Measurements from ENCODE around the gene IQCE.
A peak's percentile ranks its signal among the peaks of the same experiment; 100 is the strongest.
"Not testable (repeated sequence)": the region's sequence is repeated elsewhere in the genome, so short reads cannot be mapped to it uniquely, and the experiment has no call there.

Gene IQCE

DNA sequence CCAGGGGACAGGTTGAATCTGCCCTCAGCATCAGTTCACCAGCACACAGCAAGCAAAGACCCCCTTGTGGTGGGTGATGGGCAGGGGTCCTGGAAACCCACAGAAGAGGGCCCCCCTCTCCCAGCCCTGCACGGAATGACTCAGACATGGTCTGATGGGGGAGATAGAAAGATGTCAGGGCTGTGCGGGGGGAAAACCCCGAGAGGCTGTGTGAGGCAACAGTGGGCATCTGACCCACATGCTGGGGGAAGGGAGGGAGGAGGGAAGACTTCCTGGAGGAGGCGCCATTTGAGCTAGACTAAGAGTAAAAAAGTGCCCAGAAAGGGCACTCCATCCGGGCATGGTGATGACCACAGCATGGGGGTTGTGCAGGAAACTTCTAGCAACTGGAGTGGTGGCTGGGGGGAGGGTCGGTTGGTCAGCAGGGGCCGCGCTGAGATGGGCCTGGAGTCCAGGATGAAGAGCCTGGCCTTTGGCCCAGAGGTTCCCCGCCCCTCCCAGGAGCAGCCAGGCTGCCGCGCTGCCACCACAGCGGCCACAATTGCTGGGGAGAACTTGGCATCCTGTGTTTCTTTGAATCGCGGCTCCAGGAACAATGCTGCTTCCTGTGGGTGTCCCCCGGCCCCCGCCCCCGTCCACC is 36.7 kb upstream of the IQCE start:
- DNase-seq (ENCODE audit: low spot score): no peak

DNA sequence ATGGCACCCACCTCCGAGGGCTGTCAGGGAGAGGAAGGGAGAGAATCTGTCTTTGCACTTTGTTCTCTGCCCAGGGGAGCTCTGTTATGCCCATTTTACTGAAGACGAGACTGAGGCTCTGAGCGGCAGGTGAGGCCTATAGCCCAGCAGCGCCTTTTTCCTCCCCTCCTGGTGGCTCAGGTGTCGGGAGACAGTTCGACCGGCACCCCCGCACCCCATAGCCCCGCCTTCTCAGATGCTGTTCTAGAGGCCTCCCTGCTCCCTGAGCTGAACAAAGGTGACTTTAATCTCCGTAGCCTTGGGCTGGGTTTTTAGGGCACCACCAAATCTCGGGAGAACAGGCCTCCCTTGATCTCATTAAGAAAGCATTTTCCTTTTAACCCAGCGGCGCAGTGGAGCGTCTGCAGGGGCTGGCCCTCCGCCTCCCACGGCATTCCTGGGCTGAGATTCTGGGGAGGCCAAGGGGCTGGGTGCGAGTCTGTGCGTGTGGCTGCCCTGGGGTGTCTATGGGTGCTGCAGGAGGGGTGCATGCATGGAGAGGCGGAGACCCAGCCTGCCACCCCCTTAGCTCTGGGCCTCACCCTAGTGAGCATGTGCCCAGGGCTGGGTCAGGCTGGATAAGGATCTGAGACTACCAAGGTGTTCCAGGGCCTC is 35.9 kb upstream of the IQCE start:
- peak; percentile 67 for DNase-seq (ENCODE audit: low spot score)

GRCh38 chr7:2523461-2523936 is 35.3 kb upstream of the IQCE start:
- no peak for DNase-seq (ENCODE audit: low spot score)

DNA sequence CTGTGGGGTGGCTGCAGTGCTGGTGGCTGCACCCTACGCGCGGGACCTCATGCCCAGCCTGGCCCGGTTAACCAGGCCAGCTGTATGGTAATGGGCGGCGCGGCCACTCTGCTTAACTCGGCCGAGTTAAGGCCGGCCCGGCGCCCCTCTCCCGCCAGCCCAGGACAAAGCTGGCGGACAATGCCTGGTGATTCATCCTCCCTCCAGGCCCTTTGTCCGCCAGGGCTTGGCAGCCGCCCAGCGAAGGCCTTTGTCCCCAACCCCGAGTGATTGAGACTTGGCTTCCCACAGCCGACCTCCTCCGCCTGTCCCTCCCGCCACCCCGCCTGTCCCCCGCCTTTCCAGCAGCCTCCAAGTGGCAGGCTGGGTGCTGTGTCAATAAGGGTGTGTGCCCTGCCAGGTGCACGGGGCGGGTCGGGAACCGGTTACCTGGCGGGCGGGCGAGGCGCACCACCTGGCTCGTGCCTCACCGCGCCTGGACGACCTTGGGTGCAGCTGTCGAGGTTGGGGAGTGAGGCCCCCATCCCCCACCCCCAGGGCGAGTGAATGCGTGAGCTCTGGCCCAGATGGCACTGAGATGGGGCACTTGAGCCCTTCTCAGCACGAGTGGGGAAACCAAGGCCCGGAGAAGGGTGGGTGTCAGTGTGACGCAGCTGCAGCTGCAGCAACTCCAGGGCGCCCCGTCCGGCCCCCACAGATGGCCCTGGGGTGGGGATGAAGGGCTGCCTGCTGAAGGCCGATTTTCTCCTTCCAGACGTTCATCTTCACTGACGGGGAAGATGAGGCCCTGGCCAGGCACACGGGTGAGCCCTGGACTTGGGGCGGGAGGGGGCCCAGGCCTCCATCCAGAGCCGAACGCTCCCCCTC is 34.6 kb upstream of the IQCE start:
- peak; percentile 84 for DNase-seq (ENCODE audit: low spot score)

DNA sequence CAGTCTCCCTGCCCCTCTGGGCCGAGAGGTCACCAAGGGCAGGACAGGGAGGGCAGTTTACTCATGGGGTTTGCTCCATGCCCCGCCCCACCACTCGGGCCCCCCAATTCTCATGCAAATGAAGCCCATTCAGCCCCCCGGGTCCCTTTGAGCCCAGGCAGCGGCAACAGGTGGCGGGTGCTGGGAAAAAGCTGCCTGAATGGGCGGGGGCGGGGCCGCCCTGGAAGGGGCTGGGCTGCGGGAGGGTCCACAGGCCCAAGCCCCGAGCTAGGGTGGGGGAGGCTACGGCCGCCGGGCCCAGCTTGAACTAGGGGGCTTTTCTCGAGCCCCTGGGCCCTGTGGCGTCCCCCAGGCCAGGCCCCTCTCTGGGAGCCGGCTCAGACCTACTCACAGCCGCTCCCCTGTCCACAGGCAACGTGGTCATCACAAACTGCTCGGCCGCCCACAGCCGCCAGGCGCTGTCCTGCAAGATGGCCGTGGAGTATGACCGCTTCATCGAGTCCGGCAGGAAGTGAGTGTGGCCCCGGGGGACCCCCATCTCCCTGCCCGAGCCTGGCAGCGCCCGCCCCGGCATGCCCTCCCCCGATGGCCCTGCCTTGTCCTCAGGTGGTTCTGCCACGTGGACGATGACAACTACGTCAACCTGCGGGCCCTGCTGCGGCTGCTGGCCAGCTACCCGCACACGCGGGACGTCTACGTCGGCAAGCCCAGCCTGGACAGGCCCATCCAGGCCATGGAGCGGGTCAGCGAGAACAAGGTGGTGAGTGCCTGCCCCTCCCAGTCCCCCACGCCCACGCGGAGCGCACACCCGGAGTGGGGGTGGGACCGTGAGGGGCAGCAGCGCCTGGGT is 33.7 kb upstream of the IQCE start:
- DNase-seq (ENCODE audit: low spot score): no peak

GRCh38 chr7:2525658-2526630 is 32.8 kb upstream of the IQCE start:
- no peak for DNase-seq (ENCODE audit: low spot score)

DNA sequence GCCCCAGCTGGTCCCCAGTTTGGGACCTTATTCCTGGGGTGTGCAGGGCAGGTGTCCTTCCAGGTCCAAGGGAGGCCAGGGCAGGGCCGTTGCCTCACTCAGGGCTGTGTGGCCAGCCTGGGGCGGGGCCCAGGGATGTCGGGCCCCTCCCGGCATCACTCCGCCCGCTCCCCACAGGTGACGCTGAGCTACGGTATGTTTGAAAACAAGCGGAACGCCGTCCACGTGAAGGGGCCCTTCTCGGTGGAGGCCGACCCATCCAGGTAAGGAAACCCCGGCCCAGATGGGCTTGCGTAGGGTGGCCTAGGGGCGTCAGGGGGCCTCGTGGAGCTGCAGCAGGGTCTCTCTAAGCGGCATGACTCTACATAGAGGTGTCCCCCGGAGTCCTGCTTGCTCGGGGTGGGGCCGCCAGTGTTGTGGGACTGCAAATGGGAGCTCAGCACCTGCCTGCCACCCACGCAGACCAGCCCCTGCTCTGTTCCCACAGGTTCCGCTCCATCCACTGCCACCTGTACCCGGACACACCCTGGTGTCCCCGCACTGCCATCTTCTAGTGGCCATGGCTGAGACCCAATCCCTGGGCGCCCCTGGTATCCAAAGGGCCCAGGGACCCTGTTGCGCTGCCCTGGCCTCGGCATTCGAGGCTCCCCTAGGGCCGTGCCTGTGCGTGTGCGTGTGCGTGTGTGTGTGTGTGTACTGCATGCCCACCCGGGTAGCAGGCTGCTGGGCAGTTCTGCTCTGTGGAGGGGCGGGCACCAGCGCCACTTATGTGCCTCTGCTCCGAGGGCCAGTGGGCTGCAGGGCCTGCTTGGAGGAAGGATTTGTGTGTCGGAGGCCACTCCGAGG is 31.9 kb upstream of the IQCE start:
- no peak for DNase-seq (ENCODE audit: low spot score)

DNA sequence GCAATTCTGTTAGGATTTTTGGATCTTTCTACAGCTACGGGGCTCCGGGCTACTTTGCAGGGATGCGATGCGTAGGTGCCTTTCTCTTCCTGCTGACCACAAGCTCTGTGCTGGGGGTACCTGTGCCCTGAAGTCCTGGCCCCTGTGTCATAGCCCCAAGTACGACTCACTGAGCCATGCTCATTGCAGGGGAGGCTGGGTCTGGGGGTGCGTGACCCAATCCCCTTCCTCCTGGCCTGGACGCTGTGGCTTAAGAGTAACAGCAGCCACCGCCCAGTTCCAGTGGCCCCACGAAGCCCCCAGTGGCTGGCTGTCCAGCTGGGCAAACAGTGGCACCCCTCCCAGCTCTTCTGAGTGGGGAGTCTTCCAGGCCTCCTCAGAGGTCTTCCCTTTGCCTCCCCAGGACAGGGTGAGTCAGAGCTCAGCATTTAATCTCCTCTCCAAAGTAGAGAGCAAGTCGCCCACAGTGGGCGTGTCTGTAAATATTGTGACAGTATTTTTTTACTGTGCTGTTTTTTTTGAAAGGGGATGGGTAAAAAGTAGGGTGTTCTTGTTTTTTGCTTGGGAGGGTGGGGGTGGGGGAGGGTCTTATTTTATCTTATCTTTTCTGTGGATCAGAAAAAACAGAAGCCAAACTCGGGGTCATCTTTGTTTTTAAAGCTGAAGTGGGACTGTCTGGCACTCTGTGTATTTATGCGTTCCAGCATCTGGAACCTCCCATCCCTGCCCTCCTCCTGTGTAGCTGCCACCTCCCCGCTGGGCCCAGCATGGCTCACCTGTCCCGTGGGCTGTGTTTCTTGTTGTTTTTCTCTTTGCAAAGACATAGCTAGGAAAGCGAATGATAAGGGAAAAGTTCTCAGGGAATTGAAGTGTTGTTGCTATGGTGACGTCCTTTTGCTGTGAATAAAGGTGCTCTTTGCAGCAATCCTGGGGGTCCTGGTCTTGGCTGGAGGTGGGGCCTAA is 31.0 kb upstream of the IQCE start:
- peak; percentile 80 for DNase-seq (ENCODE audit: low spot score)

- DNase-seq (ENCODE audit: low spot score): no peak
Measured at GRCh38 chr7:2528481-2529095, 30.2 kb upstream of the IQCE start.

DNA sequence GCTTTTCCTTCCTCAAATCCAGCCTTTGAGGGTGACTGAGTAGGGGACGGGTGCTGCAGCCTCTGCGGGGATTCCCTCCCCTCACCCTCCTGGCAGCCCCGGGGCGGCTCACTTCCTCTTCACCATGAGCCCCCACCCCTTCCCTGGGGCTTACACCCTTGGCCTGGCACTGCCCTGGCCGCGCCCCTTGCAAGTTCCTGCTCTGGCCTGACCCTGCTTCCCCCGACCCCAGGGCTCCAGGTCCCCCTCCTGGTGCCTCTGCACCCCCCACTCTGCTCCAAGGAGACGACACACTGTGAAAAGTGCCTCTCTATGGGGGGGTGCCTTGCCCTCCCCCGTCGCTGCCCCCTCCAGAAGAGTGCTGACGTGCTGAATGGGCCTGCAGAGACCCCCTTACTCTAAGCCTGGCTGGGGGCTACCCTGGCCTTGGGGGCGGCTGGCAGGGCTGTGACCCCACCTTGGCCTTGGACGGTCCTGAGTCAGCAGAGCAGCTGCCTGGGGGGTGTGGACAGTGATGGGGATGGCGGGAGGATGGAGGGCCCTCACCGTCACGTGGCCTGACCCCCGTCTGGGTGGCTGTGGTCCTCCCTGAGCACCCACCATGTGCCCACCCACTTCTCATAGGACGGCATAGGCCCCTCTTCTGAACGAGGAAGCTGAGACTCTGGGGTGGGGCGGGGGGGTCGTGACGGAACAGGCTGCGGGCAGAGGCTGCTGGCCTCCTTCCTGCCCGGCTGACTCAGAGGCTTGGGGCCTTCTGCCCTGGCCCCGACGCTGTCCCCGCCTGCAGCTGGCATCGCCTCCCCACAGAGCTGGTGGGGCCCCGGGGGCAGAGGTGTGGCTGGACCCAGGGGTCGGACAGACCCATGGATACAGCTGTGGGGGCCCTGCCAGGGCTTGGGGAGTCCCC is 29.4 kb upstream of the IQCE start:
- no peak for DNase-seq (ENCODE audit: low spot score)

GRCh38 chr7:2530071-2530987 is 28.4 kb upstream of the IQCE start:
- no peak for DNase-seq (ENCODE audit: low spot score)

DNA sequence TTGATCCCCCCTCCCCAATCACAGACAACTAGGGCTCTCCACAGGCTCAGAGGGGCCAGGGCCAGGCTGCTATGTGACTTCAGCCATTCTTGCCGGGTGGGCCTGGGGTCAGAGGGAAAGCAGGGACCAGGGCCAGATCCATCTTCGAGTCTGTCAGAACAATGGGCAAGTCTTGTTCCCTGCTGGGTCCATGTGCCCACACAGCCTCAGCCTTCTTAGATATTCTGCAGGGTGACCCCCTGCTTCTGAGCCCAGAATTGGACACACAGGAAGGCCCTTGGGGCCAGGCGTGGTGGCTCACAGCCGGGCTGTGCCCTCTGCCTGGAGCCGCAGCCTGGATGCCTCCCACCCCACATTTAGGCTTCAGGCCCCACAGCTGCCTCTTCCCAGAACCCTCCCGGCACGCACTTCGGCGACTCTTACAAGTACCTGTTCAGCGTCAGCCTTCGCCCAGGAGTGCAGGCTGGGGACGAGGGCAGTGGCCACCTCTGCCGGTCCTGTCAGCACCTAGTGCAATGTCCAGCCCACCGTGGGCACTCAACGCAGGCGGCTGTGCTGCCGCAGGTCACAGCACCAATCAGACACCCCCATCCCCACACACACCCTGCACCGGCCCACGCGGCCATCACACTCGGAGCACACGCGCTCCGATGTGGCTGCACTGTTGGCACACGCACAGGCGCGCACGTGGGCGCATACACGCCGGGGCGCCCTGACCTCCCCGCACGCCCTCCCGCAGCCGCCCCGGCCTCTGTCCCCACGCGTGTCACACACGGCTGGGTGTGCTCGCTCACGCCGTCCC is 27.6 kb upstream of the IQCE start:
- DNase-seq (ENCODE audit: low spot score): not testable (repeated sequence)

DNA sequence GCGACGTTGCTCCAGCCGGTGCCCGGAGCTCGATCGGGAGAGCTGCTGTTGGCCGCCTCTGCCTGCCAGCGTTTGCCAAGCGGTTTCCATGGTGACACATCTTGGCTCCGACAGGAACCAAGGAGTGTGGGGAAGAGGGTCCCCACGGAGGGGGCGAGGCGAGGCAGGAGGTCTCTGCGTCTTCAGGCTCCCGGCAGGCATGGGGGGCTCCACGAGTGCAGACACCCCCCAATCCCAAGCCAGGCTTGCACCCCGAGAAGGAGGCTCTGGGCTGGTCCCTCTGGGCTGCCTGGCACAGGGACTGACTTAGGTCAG is 27.0 kb upstream of the IQCE start:
- not testable (repeated sequence) for DNase-seq (ENCODE audit: low spot score)

DNA sequence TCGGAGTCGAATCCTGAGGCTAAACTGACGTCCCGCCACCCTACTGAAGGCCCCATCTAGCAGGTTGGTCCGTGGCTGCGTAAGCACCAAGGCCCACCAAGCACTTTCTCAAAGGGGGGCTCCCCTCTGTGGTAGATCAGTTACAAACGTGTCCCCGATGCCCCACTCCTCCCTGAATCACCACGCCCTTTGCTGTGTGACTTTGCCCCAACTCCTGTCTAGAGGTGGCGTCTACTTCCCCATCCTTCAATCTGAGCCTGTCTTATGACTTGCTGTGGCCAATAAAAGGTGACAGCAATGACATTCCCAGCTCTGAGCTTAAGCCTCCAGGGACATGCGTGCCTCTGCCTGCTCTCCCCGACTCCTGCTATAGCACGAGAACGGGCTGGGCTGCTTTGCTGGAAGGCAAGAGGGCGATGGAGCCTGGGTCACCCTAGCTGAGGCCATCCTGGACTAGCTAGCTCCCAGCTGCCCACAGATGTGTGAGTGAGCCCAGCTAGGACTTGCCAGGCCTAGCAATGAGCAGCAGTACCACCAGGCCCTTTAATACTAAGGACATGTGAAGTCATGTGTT is 26.5 kb upstream of the IQCE start:
- not testable (repeated sequence) for DNase-seq (ENCODE audit: low spot score)

DNA sequence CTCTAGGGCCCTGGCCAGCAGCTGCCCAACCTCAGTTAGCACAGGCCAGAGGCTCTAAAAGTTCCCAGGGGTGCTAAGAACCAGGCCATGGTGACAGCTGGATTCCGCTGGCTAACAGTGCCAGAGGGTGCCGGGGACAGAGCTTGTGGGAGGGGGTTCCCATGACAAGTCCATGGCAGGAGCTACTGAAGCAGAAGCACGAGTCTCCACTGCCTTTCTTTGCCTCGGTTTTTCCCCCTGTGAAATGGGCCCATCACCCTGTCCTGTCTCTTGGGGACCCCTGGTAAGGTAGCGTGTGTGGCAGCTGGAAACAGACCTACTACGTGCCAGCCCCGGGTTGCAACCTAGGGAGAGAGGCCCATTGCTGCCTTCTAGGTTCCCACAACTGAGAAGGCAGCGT is 26.0 kb upstream of the IQCE start:
- DNase-seq (ENCODE audit: low spot score): not testable (repeated sequence)
